K562 (cell line): ENCODE results near the gene TMED8. TPM values are rescaled to one million over a fixed set of nuclear protein-coding genes. Genes with fewer than 3 reads are reported as not detected.
A peak's percentile ranks its signal among the peaks of the same experiment; 100 is the strongest.

Experiments used
- ATAC-seq: fragments of 200-7000 bp; cut with Tn5 transposase; 3 replicates; pipeline ENCODE4 v1.9.1; 2020; ENCODE audit warnings: moderate library complexity
- BruUV-seq: library from RNA; stranded (reverse); fragments of 400-500 nt; replicated peaks from 2 replicates; lab custom pipeline; 2021; lab: Mats Ljungman, UMichigan
- CTCF ChIA-PET: fragments of 300-600 bp; formaldehyde crosslinking; extraction: SDS; loops from one replicate; lab custom pipeline; 2021; ENCODE audit warnings: low intra/inter-chr PET ratio; lab: Yijun Ruan, JAX
- POLR2A ChIA-PET: fragments of 300-600, 350-650 bp; sonication (Branson Sonifier 250); formaldehyde crosslinking; extraction: SDS; loops from one replicate; lab custom pipeline; 2021; ENCODE audit warnings: antibody characterized with exemption, inconsistent platforms; lab: Yijun Ruan, JAX
- DNase-seq, 4 experiments: peaks; one replicate each; pipeline versions ENCODE4 v3.0.0 to v3.0.0-alpha.2; 2011 to 2018; ENCODE audit warnings: low spot score in 3 of 4, mixed read lengths in 3 of 4; ENCODE audit errors: extremely low read depth in 1 of 4
- FAIRE-seq: peaks from 2 replicates; lab custom pipeline; 2011; peaks lifted over from hg19 to GRCh38; lab: Jason Lieb, UNC
- H2AFZ ChIP-seq: 2 replicates; pipeline ENCODE4 v1.6.0; 2011; ENCODE audit warnings: low read depth, low read length, control low read depth, inconsistent platforms
- H3K27ac ChIP-seq: fragments of 200-600 bp; 3 replicates; pipeline ENCODE4 v1.8.0; 2011; ENCODE audit warnings: low read depth, mild to moderate bottlenecking, control low read depth, inconsistent platforms, low read length, moderate library complexity, mixed read lengths; ENCODE audit errors: extremely low read depth
- H3K27me3 ChIP-seq, 2 experiments: fragments of 300-600 bp in 1 of 2; 2 replicates in 1 of 2; 3 replicates in 1 of 2; pipeline versions ENCODE4 v1.6.0 to v1.8.0; 2011; ENCODE audit warnings: inconsistent platforms in 2 of 2, low read length in 2 of 2, mild to moderate bottlenecking in 1 of 2, mixed read lengths in 1 of 2, moderate library complexity in 1 of 2; ENCODE audit not compliant: control insufficient read depth in 2 of 2, insufficient read depth in 2 of 2
- H3K36me3 ChIP-seq: fragments of 300-600 bp; 3 replicates; pipeline ENCODE4 v1.8.0; 2011; ENCODE audit warnings: mild to moderate bottlenecking, low read length, inconsistent platforms; ENCODE audit not compliant: control insufficient read depth, insufficient read depth
- H3K4me1 ChIP-seq, 2 experiments: fragments of 200-600 bp in 1 of 2; replicated peaks in 1 of 2; 2 replicates in 1 of 2; 3 replicates in 1 of 2; pipeline versions ENCODE4 v1.5.1 to v1.8.0; 2011; ENCODE audit warnings: inconsistent platforms in 2 of 2, low read length in 2 of 2, mild to moderate bottlenecking in 1 of 2, mixed read lengths in 1 of 2, moderate library complexity in 1 of 2; ENCODE audit not compliant: control insufficient read depth in 2 of 2, insufficient read depth in 2 of 2
- H3K4me2 ChIP-seq: 2 replicates; pipeline ENCODE4 v1.6.1; 2011; ENCODE audit warnings: low read length, control low read depth, inconsistent platforms, mixed read lengths; ENCODE audit not compliant: insufficient read depth
- H3K4me3 ChIP-seq: fragments of 200-600 bp; sonication (generic), shearing (Covaris generic); 2 replicates; pipeline ENCODE4 v1.5.1; 2016; ENCODE audit warnings: control low read depth, inconsistent platforms
- H3K79me2 ChIP-seq: fragments of 200-600 bp; 3 replicates; pipeline ENCODE4 v1.8.0; 2011; ENCODE audit warnings: low read length, inconsistent platforms; ENCODE audit not compliant: control insufficient read depth, insufficient read depth
- H3K9ac ChIP-seq, 2 experiments: 2 replicates each; pipeline versions ENCODE4 v1.6.0 to v1.6.1; 2011; ENCODE audit warnings: low read depth in 2 of 2, low read length in 2 of 2, control low read depth in 1 of 2, inconsistent platforms in 1 of 2, mild to moderate bottlenecking in 1 of 2, mixed read lengths in 1 of 2; ENCODE audit not compliant: insufficient read depth in 1 of 2
- H3K9me1 ChIP-seq: one replicate; pipeline ENCODE4 v1.6.0; 2011; ENCODE audit warnings: inconsistent platforms, mild to moderate bottlenecking, low read length, moderate library complexity; ENCODE audit not compliant: control insufficient read depth, insufficient read depth
- H3K9me3 ChIP-seq: replicated peaks from 2 replicates; pipeline ENCODE4 v1.5.1; 2011; ENCODE audit warnings: low read depth, low read length, inconsistent platforms; ENCODE audit not compliant: control insufficient read depth, insufficient read depth
- H4K20me1 ChIP-seq: replicated peaks from 2 replicates; pipeline ENCODE4 v1.6.1; 2011; ENCODE audit warnings: low read length, inconsistent platforms, mixed read lengths; ENCODE audit not compliant: control insufficient read depth, insufficient read depth
- ATF3 ChIP-seq, 2 experiments: fragments of 450-650 bp in 1 of 2; sonication (generic) in 1 of 2; formaldehyde crosslinking in 1 of 2; IDR thresholded peaks in 1 of 2; conservative IDR thresholded peaks in 1 of 2; 2 replicates each; pipeline versions ENCODE4 v1.6.1 to v1.8.1; 2016 to 2023; ENCODE audit warnings: mild to moderate bottlenecking in 2 of 2, moderate library complexity in 2 of 2, inconsistent platforms in 1 of 2, missing genetic modification reagents in 1 of 2
- ATF4 ChIP-seq: fragments of 450-650 bp; formaldehyde crosslinking; IDR thresholded peaks from 2 replicates; pipeline ENCODE4 v1.4.0; 2022; ENCODE audit warnings: mild to moderate bottlenecking, moderate library complexity
- BACH1 ChIP-seq: fragments of 200-800 bp; sonication (Bioruptor generic); IDR thresholded peaks from 2 replicates; pipeline ENCODE4 v1.6.1; 2016; ENCODE audit warnings: missing genetic modification characterization, missing compliant biosample characterization
- C11orf30 ChIP-seq: fragments of 450-650 bp; IDR thresholded peaks from 2 replicates; pipeline ENCODE4 v1.6.1; 2016; ENCODE audit warnings: low read depth, mild to moderate bottlenecking
- CBX5 ChIP-seq: IDR thresholded peaks from 2 replicates; pipeline ENCODE4 v1.6.1; 2014; ENCODE audit warnings: low read depth, borderline replicate concordance
- CEBPG ChIP-seq, 3 experiments: fragments of 200-800 bp in 1 of 3; sonication (Bioruptor generic) in 1 of 3; sonication (generic) in 1 of 3; formaldehyde crosslinking in 1 of 3; IDR thresholded peaks in 2 of 3; conservative IDR thresholded peaks in 1 of 3; 2 replicates each; pipeline versions ENCODE4 v1.6.1 to v1.8.0; 2016 to 2022; ENCODE audit warnings: missing compliant biosample characterization in 2 of 3, missing genetic modification characterization in 2 of 3, mild to moderate bottlenecking in 1 of 3, missing genetic modification reagents in 1 of 3
- CLOCK ChIP-seq: fragments of 250-450 bp; sonication (Bioruptor Pico); IDR thresholded peaks from 2 replicates; pipeline ENCODE4 v1.4.0; 2020; ENCODE audit warnings: mild to moderate bottlenecking, moderate library complexity, borderline replicate concordance
- DPF2 ChIP-seq: fragments of 450-650 bp; IDR thresholded peaks from 2 replicates; pipeline ENCODE4 v1.6.1; 2016
- HMBOX1 ChIP-seq: sonication (generic); IDR thresholded peaks from 2 replicates; pipeline ENCODE4 v1.6.1; 2016
- JUND ChIP-seq, 2 experiments: IDR thresholded peaks; 2 replicates in 1 of 2; 3 replicates in 1 of 2; pipeline ENCODE4 v1.6.1; 2011; ENCODE audit warnings: borderline replicate concordance in 2 of 2, low read depth in 2 of 2, low read length in 2 of 2, improper control_type of control experiment in 1 of 2, missing biosample characterization in 1 of 2, missing genetic modification characterization in 1 of 2, missing genetic modification reagents in 1 of 2
- MAFG ChIP-seq: fragments of 450-650 bp; conservative IDR thresholded peaks from 2 replicates; pipeline ENCODE4 v1.6.1; 2016; ENCODE audit warnings: missing genetic modification characterization, missing compliant biosample characterization
- MTA2 ChIP-seq: fragments of 450-650 bp; IDR thresholded peaks from 2 replicates; pipeline ENCODE4 v1.6.1; 2016; ENCODE audit warnings: low read depth
- MTA3 ChIP-seq: fragments of 450-650 bp; formaldehyde crosslinking; IDR thresholded peaks from 2 replicates; pipeline ENCODE4 v1.6.1; 2017; ENCODE audit warnings: mild to moderate bottlenecking, borderline replicate concordance
- SOX6 ChIP-seq: fragments of 450-650 bp; IDR thresholded peaks from 2 replicates; pipeline ENCODE4 v1.6.1; 2014; ENCODE audit warnings: mild to moderate bottlenecking
- TRIM24 ChIP-seq, 2 experiments: fragments of 450-650 bp; IDR thresholded peaks; 2 replicates each; pipeline ENCODE4 v1.6.1; 2016
- ZBED1 ChIP-seq: IDR thresholded peaks from 2 replicates; pipeline ENCODE4 v1.6.1; 2014
- WGBS: fragments of 100-300 bp; shearing (Covaris generic); methylation state at CpG from one replicate; pipeline ENCODE4 v1.1.6; 2016; ENCODE audit warnings: low coverage, mixed read lengths; ENCODE audit not compliant: insufficient coverage; ENCODE audit errors: missing lambda C conversion rate; 5-methylcytosine and 5-hydroxymethylcytosine counted together
- in situ Hi-C: fragments of 300-500 bp; cut with MboI; formaldehyde crosslinking; loops from 4 replicates; pipeline ENCODE4 v1.15.0; 2018; ENCODE audit warnings: inconsistent platforms, mixed read lengths
- intact Hi-C: fragments of 100-400 bp; cut with micrococcal nuclease; formaldehyde crosslinking; loops from 2 replicates; pipeline ENCODE4 v1.14.2; 2022
- polyA plus RNA-seq, 8 experiments: library from polyadenylated mRNA; depleted of rRNA in 4 of 8; stranded (reverse) in 5 of 8; unstranded in 3 of 8; fragments of >200 nt; fragmentation: Nextera tagmentation in 2 of 8; fragmentation: Illumina TruSeq in 1 of 8; extraction: Ambion mirVana in 2 of 8; extraction: Trizol in 1 of 8; gene quantifications; 2 replicates each; pipeline versions ENCODE4 v1.2.1 to v1.2.3, GENCODE V29; 2011 to 2014; ENCODE audit warnings: inconsistent platforms in 1 of 8, missing spikeins in 1 of 8
- total RNA-seq, 7 experiments: library from RNA; depleted of rRNA in 6 of 7; stranded (reverse); fragments of >200 nt in 6 of 7; fragmentation: Illumina TruSeq in 2 of 7; extraction: Trizol in 2 of 7; gene quantifications; 2 replicates each; pipeline versions ENCODE4 v1.2.1 to v1.2.3, GENCODE V29; 2011 to 2021; ENCODE audit warnings: low replicate concordance in 1 of 7

The TMED8 gene
- total and polyA plus RNA-seq, 9 of the 15 experiments (the other 6 are each of a cell fraction or from before 2014, with no cell fraction given) = 3.3 to 17.4 (median 12.0) TPM

GRCh38 chr14:77390188-77390587, 13.3 kb upstream of the TMED8 start:
- 55% methylated on average over 4 of the region's 4 CpGs for WGBS

More at GRCh38 chr14:77390188-77390587, 13.3 kb upstream of the TMED8 start:
- no peak for DNase-seq
- FAIRE-seq = no peak
- no peak overlapping the region for H3K4me2 ChIP-seq
- H2AFZ ChIP-seq = no peak overlapping the region
- peak; percentile 67 for ATAC-seq
- in situ Hi-C loops = no loop called here
- no peak overlapping the region for H3K9ac ChIP-seq
- no peaks in the 10 kb centered on the region for H3K36me3 ChIP-seq
- H3K9me3 ChIP-seq = no peaks in the 10 kb centered on the region
- intact Hi-C loops = no loop called here
- no peaks in the 10 kb centered on the region for H3K79me2 ChIP-seq
- no peaks in the 10 kb centered on the region for H4K20me1 ChIP-seq
- no peaks in the 10 kb centered on the region for H3K4me1 ChIP-seq
- POLR2A ChIA-PET = interaction anchor here (0.6 kb wide), 1 partner anchor 14 kb away, joined by 3 read pairs; the partner anchor contains the start of gene TMED8
- no peak overlapping the region for H3K27ac ChIP-seq
- H3K27me3 ChIP-seq = no peaks in the 10 kb centered on the region
- CTCF ChIA-PET = no interaction called here
- H3K9me1 ChIP-seq = no peaks in the 10 kb centered on the region
- H3K4me3 ChIP-seq = no peak overlapping the region
- BruUV-seq = no TSS peak
- TF ChIP-seq MTA3 (no peak), MAFG (tag) (0 out of 2 replicates have a peak, but pooled peaks have one; percentile 21), CLOCK (CRISPR knock-in tag) (no peak), HMBOX1 (0 out of 2 replicates have a peak, but pooled peaks have one; percentile 23), CBX5 (no peak), ZBED1 (no peak), MTA2 (no peak), JUND (IDR thresholded peaks at IDR 0.05; ENCODE audit: borderline replicate concordance, low read depth, low read length) (no peak), JUND (tag; IDR thresholded peaks at IDR 0.05; ENCODE audit: borderline replicate concordance, low read depth, low read length) (no peak), BACH1 (tag) (0 out of 2 replicates have a peak, but pooled peaks have one; percentile 18), ATF4 (CRISPR knock-in tag) (0 out of 2 replicates have a peak, but pooled peaks have one; percentile 68), C11orf30 (peak; percentile 43; the same call in 1 of the 2 replicates), CEBPG (CRISPR knock-in tag; IDR thresholded peaks at IDR 0.05) (peak; percentile 71), CEBPG (tag; conservative IDR thresholded peaks at IDR 0.05 in 1 of 2, IDR thresholded peaks at IDR 0.05 in 1 of 2) (peak in 1 of 2 experiments; percentile 50; a peak in 1 of 4 replicates), ATF3 (IDR thresholded peaks at IDR 0.05) (peak; percentile 42; the same call in 1 of the 2 replicates), ATF3 (CRISPR knock-in tag; conservative IDR thresholded peaks at IDR 0.05) (no peak), TRIM24 (IDR thresholded peaks at IDR 0.05) (peak in 1 of 2 experiments; percentile 63; a peak in 1 of 4 replicates), SOX6 (peak; percentile 12; the same call in 1 of the 2 replicates), DPF2 (0 out of 2 replicates have a peak, but pooled peaks have one; percentile 16)
